ENCODE data around the gene FBXO31.
A peak's percentile ranks its signal among the peaks of the same experiment; 100 is the strongest.

FBXO31 gene

GRCh38 chr16:87319011-87319410, 64.6 kb downstream of the FBXO31 start:
- peaks cover 9% of the 10 kb centered on the region for H3K79me2 ChIP-seq (ENCODE audit: control insufficient read depth, insufficient read depth, low read length)
- no peak overlapping the region for H3K23ac ChIP-seq (ENCODE audit: low read length)
- H2BK120ac ChIP-seq (ENCODE audit: low read depth, low read length), result no peak overlapping the region
- no peaks in the 10 kb centered on the region for H3K36me3 ChIP-seq (ENCODE audit: control insufficient read depth, insufficient read depth, low read length)
- H3K27ac ChIP-seq (ENCODE audit: low read depth, low read length), result no peak overlapping the region
- H2AK5ac ChIP-seq (ENCODE audit: low read length), result no peak overlapping the region
- no peaks in the 10 kb centered on the region for H3K27me3 ChIP-seq (ENCODE audit: insufficient read depth, low read length, poor library complexity)
- no peak overlapping the region for H3K18ac ChIP-seq (ENCODE audit: low read length)
- H2BK5ac ChIP-seq (ENCODE audit: low read length), result no peak overlapping the region
- no peak overlapping the region for H4K8ac ChIP-seq (ENCODE audit: low read depth, low read length)
- no peak overlapping the region for H3K56ac ChIP-seq (ENCODE audit: low read length)
- no peak overlapping the region for H3K9ac ChIP-seq (ENCODE audit: low read length)
- no peak for DNase-seq
- peaks cover 6% of the 10 kb centered on the region for H3K79me1 ChIP-seq (ENCODE audit: low read length)
- no peak overlapping the region for H2BK15ac ChIP-seq (replicated peaks; ENCODE audit: low read depth)
- no peak overlapping the region for H3K4me3 ChIP-seq (ENCODE audit: low read length)
- no peak overlapping the region for H3K4ac ChIP-seq (ENCODE audit: low read depth, low read length)
- peaks cover 2% of the 10 kb centered on the region for H3K4me1 ChIP-seq (ENCODE audit: control insufficient read depth, low read depth, low read length)
- H4K5ac ChIP-seq (ENCODE audit: low read length), result no peak overlapping the region
- no peak overlapping the region for H3K4me2 ChIP-seq (ENCODE audit: low read length)

DNA sequence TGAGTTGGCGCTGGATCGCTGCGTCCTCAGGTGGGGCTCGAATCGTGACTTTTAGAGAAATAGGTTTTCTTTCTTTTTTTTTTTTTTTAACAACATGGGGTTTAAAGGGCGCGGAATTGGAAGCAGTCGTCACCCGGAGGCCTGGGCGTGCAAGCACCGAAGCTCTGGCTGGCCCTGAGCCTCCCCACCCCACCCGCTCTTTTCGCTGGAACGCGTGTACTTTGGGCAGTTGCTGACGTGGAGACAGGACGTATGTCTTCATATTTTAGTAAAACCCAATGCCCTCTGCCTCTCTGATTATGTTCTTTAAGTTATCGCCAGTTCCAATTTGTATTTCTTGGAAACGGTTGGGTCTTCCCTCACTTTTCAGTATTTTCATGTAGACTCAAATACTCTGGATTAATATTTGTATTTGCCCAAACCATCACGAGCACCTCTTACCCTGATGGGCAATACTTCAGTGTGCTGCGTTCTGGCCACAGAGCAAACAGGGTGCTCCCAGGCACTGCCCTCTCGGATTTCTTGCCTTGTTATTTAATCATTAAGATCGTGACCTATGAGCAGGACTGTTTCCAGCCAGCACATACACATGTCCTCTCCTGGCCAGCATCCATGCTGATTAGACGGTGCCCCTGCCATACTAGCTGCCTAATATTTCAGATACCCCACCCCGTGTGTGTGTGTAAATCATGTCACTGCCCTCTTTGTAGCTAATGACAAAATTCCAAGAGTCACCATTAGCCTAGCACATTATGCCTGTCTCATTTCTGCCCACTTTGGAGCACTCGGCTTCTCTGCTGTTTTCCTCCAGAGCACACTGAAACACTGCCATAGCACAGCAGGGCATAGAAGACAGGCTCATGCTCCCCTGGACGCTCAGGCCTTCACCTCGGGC, 65.6 kb downstream of the FBXO31 start:
- Histone ChIP-seq H2AK5ac (ENCODE audit: low read length) (peak overlapping the region; percentile 11), H3K56ac (ENCODE audit: low read length) (peak overlapping the region; percentile 82), H3K4me2 (ENCODE audit: low read length) (peak overlapping the region; percentile 87), H3K79me2 (ENCODE audit: control insufficient read depth, insufficient read depth, low read length) (peaks cover 9% of the 10 kb centered on the region), H3K79me1 (ENCODE audit: low read length) (peaks cover 6% of the 10 kb centered on the region), H4K8ac (ENCODE audit: low read depth, low read length) (peak overlapping the region; percentile 92), H3K18ac (ENCODE audit: low read length) (peak overlapping the region; percentile 96), H3K23ac (ENCODE audit: low read length) (peak overlapping the region; percentile 37), H4K5ac (ENCODE audit: low read length) (no peak overlapping the region), H3K4me1 (ENCODE audit: control insufficient read depth, low read depth, low read length) (peaks cover 2% of the 10 kb centered on the region), H3K36me3 (ENCODE audit: control insufficient read depth, insufficient read depth, low read length) (no peaks in the 10 kb centered on the region), H3K27me3 (ENCODE audit: insufficient read depth, low read length, poor library complexity) (no peaks in the 10 kb centered on the region), H3K27ac (ENCODE audit: low read depth, low read length) (peak overlapping the region; percentile 45), H3K9ac (ENCODE audit: low read length) (peak overlapping the region; percentile 82), H2BK15ac (replicated peaks; ENCODE audit: low read depth) (no peak overlapping the region), H3K4ac (ENCODE audit: low read depth, low read length) (peak overlapping the region; percentile 94), H3K4me3 (ENCODE audit: low read length) (peak overlapping the region; percentile 40), H2BK5ac (ENCODE audit: low read length) (no peak overlapping the region), H2BK120ac (ENCODE audit: low read depth, low read length) (no peak overlapping the region)
- peak; percentile 61 for DNase-seq
- WGBS (ENCODE audit: extremely low coverage, insufficient coverage, low lambda C conversion rate), result no CpG with 5 or more reads among the region's 28 CpGs

DNA sequence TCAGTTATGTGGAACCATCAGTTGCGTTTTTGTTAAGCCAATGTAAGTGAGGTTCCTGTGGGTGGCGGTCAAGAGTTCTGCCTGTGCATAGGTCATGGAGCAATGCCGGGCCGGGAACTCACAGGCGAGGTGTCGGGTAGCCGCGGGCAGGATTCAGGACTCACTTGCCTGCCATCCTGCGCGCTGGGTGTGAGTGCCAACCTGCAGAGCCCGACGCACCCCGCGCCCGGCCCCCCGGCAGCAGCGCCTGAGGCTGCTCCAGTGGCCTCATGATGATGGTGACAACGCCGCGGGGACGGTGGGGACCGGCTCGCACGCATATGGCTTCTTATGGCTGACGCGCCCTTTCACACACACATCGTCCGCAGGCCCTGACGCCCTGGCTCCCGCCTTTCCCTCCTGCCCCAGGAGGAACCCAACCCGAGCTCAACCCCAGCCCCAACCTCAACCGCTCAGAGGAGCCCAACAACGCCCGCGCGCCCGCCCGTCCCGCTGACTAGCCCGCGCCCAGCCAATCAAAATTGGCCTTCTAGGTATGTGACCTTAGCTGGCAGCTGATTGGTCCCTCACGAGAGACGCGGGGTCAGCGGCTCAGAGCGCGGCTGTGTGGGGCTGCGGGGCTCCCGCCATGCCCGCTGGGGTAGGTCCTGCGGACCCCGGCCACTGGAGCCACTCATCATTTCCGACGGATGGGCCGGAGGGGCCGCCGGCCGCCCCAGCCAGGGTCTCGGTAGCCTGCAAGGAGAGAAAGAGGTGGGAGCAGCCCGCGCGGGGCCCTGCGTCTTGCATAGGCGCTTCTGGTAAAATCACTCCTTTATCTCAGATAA, 66.4 kb downstream of the FBXO31 start, which contains the start of gene C16orf95:
TSS of gene C16orf95 (minus strand) at position 470 of the 827 bp plus-strand sequence. CDS start at position 320, 150 bp downstream.
- Histone ChIP-seq H2BK15ac (replicated peaks; ENCODE audit: low read depth) (no peak within 1 kb of the TSS), H4K8ac (ENCODE audit: low read depth, low read length) (peak within 1 kb of the TSS; percentile 92), H3K79me2 (ENCODE audit: control insufficient read depth, insufficient read depth, low read length) (peaks cover 9% of the 10 kb centered on the region), H2BK120ac (ENCODE audit: low read depth, low read length) (no peak within 1 kb of the TSS), H3K27ac (ENCODE audit: low read depth, low read length) (peak within 1 kb of the TSS; percentile 83), H2AK5ac (ENCODE audit: low read length) (peak within 1 kb of the TSS; percentile 11), H3K4ac (ENCODE audit: low read depth, low read length) (peak within 1 kb of the TSS; percentile 94), H3K9ac (ENCODE audit: low read length) (peak within 1 kb of the TSS; percentile 87), H3K4me2 (ENCODE audit: low read length) (peak within 1 kb of the TSS; percentile 87), H2BK5ac (ENCODE audit: low read length) (peak within 1 kb of the TSS; percentile 17), H3K4me3 (ENCODE audit: low read length) (peak within 1 kb of the TSS; percentile 58), H3K27me3 (ENCODE audit: insufficient read depth, low read length, poor library complexity) (no peaks in the 10 kb centered on the region), H3K23ac (ENCODE audit: low read length) (no peak within 1 kb of the TSS), H4K5ac (ENCODE audit: low read length) (no peak within 1 kb of the TSS), H3K36me3 (ENCODE audit: control insufficient read depth, insufficient read depth, low read length) (no peaks in the 10 kb centered on the region), H3K56ac (ENCODE audit: low read length) (peak within 1 kb of the TSS; percentile 94), H3K79me1 (ENCODE audit: low read length) (peaks cover 6% of the 10 kb centered on the region), H3K18ac (ENCODE audit: low read length) (peak within 1 kb of the TSS; percentile 96), H3K4me1 (ENCODE audit: control insufficient read depth, low read depth, low read length) (peaks cover 2% of the 10 kb centered on the region)
- DNase-seq, result peak; percentile 97
- WGBS (ENCODE audit: extremely low coverage, insufficient coverage, low lambda C conversion rate), result no CpG with 5 or more reads among the region's 64 CpGs

DNA sequence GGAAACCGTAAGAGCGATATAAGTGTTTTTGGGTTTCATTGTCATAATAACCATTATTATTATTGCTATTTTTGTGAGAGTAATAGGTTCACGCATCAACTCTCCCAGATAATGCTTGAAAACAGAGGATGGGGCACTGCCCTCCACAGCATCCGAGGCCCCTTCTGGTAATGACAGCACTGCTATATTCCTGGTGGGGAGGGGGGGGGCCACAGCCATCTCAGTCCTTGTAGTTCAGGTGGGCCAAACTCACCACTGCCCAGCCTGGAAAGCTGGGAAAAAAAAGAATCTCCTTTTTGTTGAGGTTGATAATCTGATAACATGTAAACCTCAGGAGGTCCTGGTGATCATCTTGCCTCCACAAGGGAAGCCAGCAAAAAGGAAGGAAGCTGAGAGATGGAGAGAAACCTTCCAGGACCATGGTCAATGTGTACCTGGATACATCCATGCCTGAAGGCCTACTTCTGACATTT, 67.1 kb downstream of the FBXO31 start:
- no peak overlapping the region for H3K27ac ChIP-seq (ENCODE audit: low read depth, low read length)
- H3K79me1 ChIP-seq (ENCODE audit: low read length), result peaks cover 6% of the 10 kb centered on the region

GRCh38 chr16:87314990-87315420, 68.6 kb downstream of the FBXO31 start:
- no peak overlapping the region for H3K23ac ChIP-seq (ENCODE audit: low read length)
- H3K27ac ChIP-seq (ENCODE audit: low read depth, low read length), result no peak overlapping the region
- H3K27me3 ChIP-seq (ENCODE audit: insufficient read depth, low read length, poor library complexity), result no peaks in the 10 kb centered on the region
- H4K8ac ChIP-seq (ENCODE audit: low read depth, low read length), result no peak overlapping the region
- no peak for DNase-seq
- H3K56ac ChIP-seq (ENCODE audit: low read length), result no peak overlapping the region
- peaks cover 2% of the 10 kb centered on the region for H3K4me1 ChIP-seq (ENCODE audit: control insufficient read depth, low read depth, low read length)
- H3K79me1 ChIP-seq (ENCODE audit: low read length), result peaks cover 6% of the 10 kb centered on the region
- no peak overlapping the region for H3K4me2 ChIP-seq (ENCODE audit: low read length)
- no peak overlapping the region for H3K18ac ChIP-seq (ENCODE audit: low read length)
- no peaks in the 10 kb centered on the region for H3K36me3 ChIP-seq (ENCODE audit: control insufficient read depth, insufficient read depth, low read length)
- H4K5ac ChIP-seq (ENCODE audit: low read length), result no peak overlapping the region
- H2AK5ac ChIP-seq (ENCODE audit: low read length), result no peak overlapping the region
- H3K4ac ChIP-seq (ENCODE audit: low read depth, low read length), result no peak overlapping the region
- no peak overlapping the region for H2BK5ac ChIP-seq (ENCODE audit: low read length)
- H3K4me3 ChIP-seq (ENCODE audit: low read length), result no peak overlapping the region
- WGBS (ENCODE audit: extremely low coverage, insufficient coverage, low lambda C conversion rate), result no CpG with 5 or more reads among the region's 10 CpGs
- no peak overlapping the region for H2BK15ac ChIP-seq (replicated peaks; ENCODE audit: low read depth)
- peaks cover 9% of the 10 kb centered on the region for H3K79me2 ChIP-seq (ENCODE audit: control insufficient read depth, insufficient read depth, low read length)
- no peak overlapping the region for H3K9ac ChIP-seq (ENCODE audit: low read length)
- H2BK120ac ChIP-seq (ENCODE audit: low read depth, low read length), result no peak overlapping the region

More for the DNA sequence above, 67.1 kb downstream of the FBXO31 start:
- H3K4ac ChIP-seq (ENCODE audit: low read depth, low read length), result no peak overlapping the region
- no peak overlapping the region for H4K5ac ChIP-seq (ENCODE audit: low read length)
- H3K79me2 ChIP-seq (ENCODE audit: control insufficient read depth, insufficient read depth, low read length), result peaks cover 9% of the 10 kb centered on the region
- H3K18ac ChIP-seq (ENCODE audit: low read length), result no peak overlapping the region
- H3K4me1 ChIP-seq (ENCODE audit: control insufficient read depth, low read depth, low read length), result peaks cover 2% of the 10 kb centered on the region
- no peak overlapping the region for H3K9ac ChIP-seq (ENCODE audit: low read length)
- H2BK120ac ChIP-seq (ENCODE audit: low read depth, low read length), result no peak overlapping the region
- no peak overlapping the region for H2BK5ac ChIP-seq (ENCODE audit: low read length)
- no peak overlapping the region for H4K8ac ChIP-seq (ENCODE audit: low read depth, low read length)
- no CpG with 5 or more reads among the region's 4 CpGs for WGBS (ENCODE audit: extremely low coverage, insufficient coverage, low lambda C conversion rate)
- no peak for DNase-seq
- no peak overlapping the region for H3K23ac ChIP-seq (ENCODE audit: low read length)
- no peaks in the 10 kb centered on the region for H3K36me3 ChIP-seq (ENCODE audit: control insufficient read depth, insufficient read depth, low read length)
- no peaks in the 10 kb centered on the region for H3K27me3 ChIP-seq (ENCODE audit: insufficient read depth, low read length, poor library complexity)
- no peak overlapping the region for H3K4me2 ChIP-seq (ENCODE audit: low read length)
- no peak overlapping the region for H2AK5ac ChIP-seq (ENCODE audit: low read length)
- no peak overlapping the region for H2BK15ac ChIP-seq (replicated peaks; ENCODE audit: low read depth)
- H3K56ac ChIP-seq (ENCODE audit: low read length), result peak overlapping the region; percentile 94
- no peak overlapping the region for H3K4me3 ChIP-seq (ENCODE audit: low read length)
